ENCODE data around the gene SBF2.

Gene SBF2

GRCh38 chr11:9825895-9826294 is 468.1 kb downstream of the SBF2 start:
- TF ChIP-seq POLR2AphosphoS5 (IDR thresholded peaks at IDR 0.05; ENCODE audit: low read depth) (no peak), GABPA (IDR thresholded peaks at IDR 0.05; ENCODE audit: low read depth) (no peak)
- TF ChIP-seq, protein P1, sequence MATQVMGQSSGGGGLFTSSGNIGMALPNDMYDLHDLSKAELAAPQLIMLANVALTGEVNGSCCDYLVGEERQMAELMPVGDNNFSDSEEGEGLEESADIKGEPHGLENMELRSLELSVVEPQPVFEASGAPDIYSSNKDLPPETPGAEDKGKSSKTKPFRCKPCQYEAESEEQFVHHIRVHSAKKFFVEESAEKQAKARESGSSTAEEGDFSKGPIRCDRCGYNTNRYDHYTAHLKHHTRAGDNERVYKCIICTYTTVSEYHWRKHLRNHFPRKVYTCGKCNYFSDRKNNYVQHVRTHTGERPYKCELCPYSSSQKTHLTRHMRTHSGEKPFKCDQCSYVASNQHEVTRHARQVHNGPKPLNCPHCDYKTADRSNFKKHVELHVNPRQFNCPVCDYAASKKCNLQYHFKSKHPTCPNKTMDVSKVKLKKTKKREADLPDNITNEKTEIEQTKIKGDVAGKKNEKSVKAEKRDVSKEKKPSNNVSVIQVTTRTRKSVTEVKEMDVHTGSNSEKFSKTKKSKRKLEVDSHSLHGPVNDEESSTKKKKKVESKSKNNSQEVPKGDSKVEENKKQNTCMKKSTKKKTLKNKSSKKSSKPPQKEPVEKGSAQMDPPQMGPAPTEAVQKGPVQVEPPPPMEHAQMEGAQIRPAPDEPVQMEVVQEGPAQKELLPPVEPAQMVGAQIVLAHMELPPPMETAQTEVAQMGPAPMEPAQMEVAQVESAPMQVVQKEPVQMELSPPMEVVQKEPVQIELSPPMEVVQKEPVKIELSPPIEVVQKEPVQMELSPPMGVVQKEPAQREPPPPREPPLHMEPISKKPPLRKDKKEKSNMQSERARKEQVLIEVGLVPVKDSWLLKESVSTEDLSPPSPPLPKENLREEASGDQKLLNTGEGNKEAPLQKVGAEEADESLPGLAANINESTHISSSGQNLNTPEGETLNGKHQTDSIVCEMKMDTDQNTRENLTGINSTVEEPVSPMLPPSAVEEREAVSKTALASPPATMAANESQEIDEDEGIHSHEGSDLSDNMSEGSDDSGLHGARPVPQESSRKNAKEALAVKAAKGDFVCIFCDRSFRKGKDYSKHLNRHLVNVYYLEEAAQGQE (IDR thresholded peaks at IDR 0.05; ENCODE audit: insufficient replicate concordance, low read depth) = no peak
- no peak overlapping the region for H3K27ac ChIP-seq (replicated peaks)
- H3K4me3 ChIP-seq (replicated peaks; ENCODE audit: insufficient read depth, low read length) = no peak overlapping the region
- no peak for DNase-seq (ENCODE audit: low read depth in 1 of 2, low spot score in 1 of 2)
- H3K27me3 ChIP-seq (ENCODE audit: insufficient read depth, poor library complexity, severe bottlenecking) = no peaks in the 10 kb centered on the region

DNA sequence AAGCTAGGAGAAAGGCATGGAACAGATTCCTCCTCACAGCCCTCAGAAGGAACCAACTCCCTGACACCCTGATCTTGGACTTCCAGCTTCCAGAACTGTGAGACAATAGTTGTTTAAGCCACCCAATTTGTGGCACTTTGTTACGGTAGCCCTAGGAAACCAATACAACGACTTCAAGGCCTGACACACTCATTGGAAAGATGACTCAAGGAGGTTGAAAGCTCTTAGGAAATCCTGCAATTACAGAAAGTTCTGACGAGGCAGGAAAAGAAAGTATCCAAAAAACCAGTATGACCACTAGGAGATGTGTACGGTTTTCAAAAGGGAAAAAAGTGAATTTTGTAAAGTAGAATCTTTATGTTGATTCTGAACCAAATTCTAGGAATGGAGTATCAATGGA is 468.7 kb downstream of the SBF2 start:
- Histone ChIP-seq H3K27ac (replicated peaks) (no peak overlapping the region), H3K27me3 (ENCODE audit: insufficient read depth, poor library complexity, severe bottlenecking) (no peaks in the 10 kb centered on the region), H3K4me3 (replicated peaks; ENCODE audit: insufficient read depth, low read length) (no peak overlapping the region)
- no peak for DNase-seq (ENCODE audit: low read depth in 1 of 2, low spot score in 1 of 2)
- TF ChIP-seq SPI1 (IDR thresholded peaks at IDR 0.05; ENCODE audit: borderline replicate concordance, low read depth) (no peak), CTCF (IDR thresholded peaks at IDR 0.05; ENCODE audit: insufficient read depth, low read length) (no peak), POLR2AphosphoS5 (IDR thresholded peaks at IDR 0.05; ENCODE audit: low read depth) (no peak), GABPA (IDR thresholded peaks at IDR 0.05; ENCODE audit: low read depth) (no peak)
- TF ChIP-seq, protein P1 (IDR thresholded peaks at IDR 0.05; ENCODE audit: insufficient replicate concordance, low read depth) = no peak

GRCh38 chr11:9823887-9824385 is 470.1 kb downstream of the SBF2 start:
- TF ChIP-seq POLR2AphosphoS5 (IDR thresholded peaks at IDR 0.05; ENCODE audit: low read depth) (no peak), CTCF (IDR thresholded peaks at IDR 0.05; ENCODE audit: insufficient read depth, low read length) (no peak), SPI1 (IDR thresholded peaks at IDR 0.05; ENCODE audit: borderline replicate concordance, low read depth) (no peak), GABPA (IDR thresholded peaks at IDR 0.05; ENCODE audit: low read depth) (no peak)
- TF ChIP-seq, protein P1 (IDR thresholded peaks at IDR 0.05; ENCODE audit: insufficient replicate concordance, low read depth) = no peak
- Histone ChIP-seq H3K4me3 (replicated peaks; ENCODE audit: insufficient read depth, low read length) (no peak overlapping the region), H3K27me3 (ENCODE audit: insufficient read depth, poor library complexity, severe bottlenecking) (no peaks in the 10 kb centered on the region), H3K27ac (replicated peaks) (no peak overlapping the region)
- DNase-seq (ENCODE audit: low read depth in 1 of 2, low spot score in 1 of 2) = no peak
